WTC11 (cell line): Measurements from ENCODE around the gene RAB25. TPM values are rescaled to one million over a fixed set of nuclear protein-coding genes. Genes with fewer than 3 reads are reported as not detected.

Source experiments
- ATAC-seq: fragments of 200-7000 bp; cut with Tn5 transposase; 2 replicates; pipeline ENCODE4 v1.10.0; 2021; ENCODE audit warnings: mild to moderate bottlenecking, moderate library complexity
- CTCF ChIA-PET: fragments of 300-600 bp; sonication (Branson Sonifier 250); formaldehyde crosslinking; loops from one replicate; lab custom pipeline; 2021; ENCODE audit warnings: antibody characterized with exemption; lab: Charles Lee
- POLR2A ChIA-PET: fragments of 350-600 bp; sonication (Branson Sonifier 250); formaldehyde crosslinking; loops from one replicate; lab custom pipeline; 2021; ENCODE audit warnings: antibody characterized with exemption; lab: Charles Lee
- DNase-seq: peaks from one replicate; pipeline ENCODE4 v3.0.0; 2021; ENCODE audit warnings: low spot score
- H3K27ac Mint-ChIP-seq: 2 replicates; pipeline ENCODE4 v1.8.0; 2021; ENCODE audit warnings: mixed read lengths
- H3K27me3 Mint-ChIP-seq: 2 replicates; pipeline ENCODE4 v1.8.0; 2021; ENCODE audit warnings: low read depth, mild to moderate bottlenecking, moderate library complexity, mixed read lengths
- H3K36me3 Mint-ChIP-seq: 2 replicates; pipeline ENCODE4 v1.8.0; 2021; ENCODE audit warnings: mixed read lengths
- H3K4me1 Mint-ChIP-seq: 2 replicates; pipeline ENCODE4 v1.8.0; 2022; ENCODE audit warnings: mixed read lengths
- H3K4me3 Mint-ChIP-seq: 2 replicates; pipeline ENCODE4 v1.8.0; 2021; ENCODE audit warnings: mild to moderate bottlenecking, moderate library complexity, mixed read lengths
- H3K9me3 Mint-ChIP-seq: 2 replicates; pipeline ENCODE4 v1.8.0; 2021; ENCODE audit warnings: mixed read lengths
- ATF1 ChIP-seq: sonication (generic); formaldehyde crosslinking; IDR thresholded peaks from 2 replicates; pipeline ENCODE4 v1.8.1; 2023; ENCODE audit warnings: mild to moderate bottlenecking, moderate library complexity, missing genetic modification reagents
- ELF4 ChIP-seq: sonication (generic); formaldehyde crosslinking; IDR thresholded peaks from 2 replicates; pipeline ENCODE4 v1.8.1; 2022; ENCODE audit warnings: low read depth, mild to moderate bottlenecking, moderate library complexity, missing genetic modification reagents
- ETV6 ChIP-seq: sonication (generic); formaldehyde crosslinking; IDR thresholded peaks from 2 replicates; pipeline ENCODE4 v1.8.1; 2022; ENCODE audit warnings: mild to moderate bottlenecking, missing genetic modification reagents
- FOXP1 ChIP-seq: sonication (generic); formaldehyde crosslinking; IDR thresholded peaks from 2 replicates; pipeline ENCODE4 v1.8.0; 2022; ENCODE audit warnings: missing genetic modification reagents, mild to moderate bottlenecking, moderate library complexity, borderline replicate concordance
- GRHL2 ChIP-seq: fragments of 250-450 bp; sonication (Bioruptor Pico); IDR thresholded peaks from 2 replicates; pipeline ENCODE4 v1.8.0; 2022; ENCODE audit warnings: mild to moderate bottlenecking, moderate library complexity; ENCODE audit not compliant: insufficient replicate concordance, severe bottlenecking
- KAT7 ChIP-seq: sonication (generic); formaldehyde crosslinking; IDR thresholded peaks from 2 replicates; pipeline ENCODE4 v1.8.1; 2023; ENCODE audit warnings: missing genetic modification reagents, mild to moderate bottlenecking, borderline replicate concordance
- MAX ChIP-seq: sonication (generic); formaldehyde crosslinking; IDR thresholded peaks from 2 replicates; pipeline ENCODE4 v1.8.0; 2022; ENCODE audit warnings: mild to moderate bottlenecking, missing genetic modification reagents
- MXD4 ChIP-seq: fragments of 250-450 bp; sonication (Bioruptor Pico); IDR thresholded peaks from 2 replicates; pipeline ENCODE4 v1.8.0; 2021; ENCODE audit warnings: mild to moderate bottlenecking, moderate library complexity, borderline replicate concordance
- NR1H2 ChIP-seq: sonication (generic); formaldehyde crosslinking; IDR thresholded peaks from 2 replicates; pipeline ENCODE4 v1.9.0; 2021; ENCODE audit warnings: mild to moderate bottlenecking, moderate library complexity, missing genetic modification reagents
- NR3C1 ChIP-seq: sonication (generic); formaldehyde crosslinking; conservative IDR thresholded peaks from 2 replicates; pipeline ENCODE4 v1.8.1; 2023; ENCODE audit warnings: low read depth, mild to moderate bottlenecking, missing genetic modification reagents
- SMAD4 ChIP-seq: sonication (generic); formaldehyde crosslinking; IDR thresholded peaks from 2 replicates; pipeline ENCODE4 v1.8.0; 2022; ENCODE audit warnings: mild to moderate bottlenecking, missing genetic modification reagents
- SP1 ChIP-seq: sonication (generic); formaldehyde crosslinking; conservative IDR thresholded peaks from 2 replicates; pipeline ENCODE4 v1.8.1; 2022; ENCODE audit warnings: missing genetic modification reagents
- ZBTB21 ChIP-seq: sonication (generic); formaldehyde crosslinking; IDR thresholded peaks from 2 replicates; pipeline ENCODE4 v1.8.1; 2023; ENCODE audit warnings: mild to moderate bottlenecking, missing genetic modification reagents, borderline replicate concordance
- ZBTB43 ChIP-seq: sonication (generic); formaldehyde crosslinking; IDR thresholded peaks from 2 replicates; pipeline ENCODE4 v1.8.1; 2023; ENCODE audit warnings: mild to moderate bottlenecking, missing genetic modification reagents
- ZNF121 ChIP-seq: sonication (generic); formaldehyde crosslinking; IDR thresholded peaks from 2 replicates; pipeline ENCODE4 v1.8.0; 2023; ENCODE audit warnings: missing genetic modification reagents
- ZNF263 ChIP-seq: sonication (generic); formaldehyde crosslinking; IDR thresholded peaks from 2 replicates; pipeline ENCODE4 v1.8.1; 2022; ENCODE audit warnings: low read depth, mild to moderate bottlenecking, moderate library complexity, missing genetic modification reagents
- ZNF396 ChIP-seq: fragments of 250-450 bp; sonication (Bioruptor Pico); IDR thresholded peaks from 2 replicates; pipeline ENCODE4 v1.8.0; 2021; ENCODE audit warnings: mild to moderate bottlenecking, moderate library complexity, borderline replicate concordance
- ZNF671 ChIP-seq: fragments of 250-450 bp; sonication (Bioruptor Pico); IDR thresholded peaks from 2 replicates; pipeline ENCODE4 v1.8.0; 2021; ENCODE audit warnings: mild to moderate bottlenecking
- total RNA-seq: library from RNA; stranded (reverse); gene quantifications from 3 replicates; pipeline ENCODE4 v1.2.3, GENCODE V29; 2021
- TF ChIP-seq, protein P1 (sequence below): sonication (generic); formaldehyde crosslinking; conservative IDR thresholded peaks from 2 replicates; pipeline ENCODE4 v1.8.1; 2023; ENCODE audit warnings: mild to moderate bottlenecking, low read depth, missing genetic modification reagents, moderate library complexity
- TF ChIP-seq, protein P2 (sequence below): fragments of 250-450 bp; sonication (Bioruptor Pico); IDR thresholded peaks from 2 replicates; pipeline ENCODE4 v1.9.0; 2021; ENCODE audit warnings: mild to moderate bottlenecking
- TF ChIP-seq, protein P3 (sequence below): sonication (generic); formaldehyde crosslinking; IDR thresholded peaks from 2 replicates; pipeline ENCODE4 v1.8.0; 2023; ENCODE audit warnings: missing genetic modification reagents, mild to moderate bottlenecking, borderline replicate concordance
- TF ChIP-seq, protein P4 (sequence below): sonication (generic); formaldehyde crosslinking; conservative IDR thresholded peaks from 2 replicates; pipeline ENCODE4 v1.8.1; 2022; ENCODE audit warnings: mild to moderate bottlenecking, missing genetic modification reagents

RAB25 gene
- total RNA-seq, 1 experiment from 2014 or later, result 61.9 TPM

DNA sequence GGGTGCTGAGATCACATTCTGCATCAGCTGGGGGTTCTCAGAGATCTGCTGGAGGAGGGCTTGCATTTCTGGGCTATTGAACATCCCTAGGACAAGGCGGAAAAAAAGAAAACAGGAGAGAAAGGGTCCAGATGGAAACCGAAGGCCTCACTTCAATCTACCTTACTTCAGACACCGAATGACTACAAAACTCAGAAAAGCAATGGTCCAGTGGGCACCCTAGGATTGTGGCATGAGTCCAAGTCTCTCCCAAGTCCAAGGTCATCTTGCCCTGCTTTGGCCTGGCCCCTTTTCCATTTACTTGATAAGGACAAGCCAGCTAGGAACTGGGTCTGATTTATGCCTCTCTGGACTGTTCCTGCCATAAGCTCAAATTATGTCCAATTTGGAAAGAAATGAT is 18.1 kb upstream of the RAB25 start (continued):
- TF ChIP-seq, protein P1, sequence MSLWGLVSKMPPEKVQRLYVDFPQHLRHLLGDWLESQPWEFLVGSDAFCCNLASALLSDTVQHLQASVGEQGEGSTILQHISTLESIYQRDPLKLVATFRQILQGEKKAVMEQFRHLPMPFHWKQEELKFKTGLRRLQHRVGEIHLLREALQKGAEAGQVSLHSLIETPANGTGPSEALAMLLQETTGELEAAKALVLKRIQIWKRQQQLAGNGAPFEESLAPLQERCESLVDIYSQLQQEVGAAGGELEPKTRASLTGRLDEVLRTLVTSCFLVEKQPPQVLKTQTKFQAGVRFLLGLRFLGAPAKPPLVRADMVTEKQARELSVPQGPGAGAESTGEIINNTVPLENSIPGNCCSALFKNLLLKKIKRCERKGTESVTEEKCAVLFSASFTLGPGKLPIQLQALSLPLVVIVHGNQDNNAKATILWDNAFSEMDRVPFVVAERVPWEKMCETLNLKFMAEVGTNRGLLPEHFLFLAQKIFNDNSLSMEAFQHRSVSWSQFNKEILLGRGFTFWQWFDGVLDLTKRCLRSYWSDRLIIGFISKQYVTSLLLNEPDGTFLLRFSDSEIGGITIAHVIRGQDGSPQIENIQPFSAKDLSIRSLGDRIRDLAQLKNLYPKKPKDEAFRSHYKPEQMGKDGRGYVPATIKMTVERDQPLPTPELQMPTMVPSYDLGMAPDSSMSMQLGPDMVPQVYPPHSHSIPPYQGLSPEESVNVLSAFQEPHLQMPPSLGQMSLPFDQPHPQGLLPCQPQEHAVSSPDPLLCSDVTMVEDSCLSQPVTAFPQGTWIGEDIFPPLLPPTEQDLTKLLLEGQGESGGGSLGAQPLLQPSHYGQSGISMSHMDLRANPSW (CRISPR knock-in tag), result no peak
- TF ChIP-seq SP1 (CRISPR knock-in tag) (no peak), ZNF396 (CRISPR knock-in tag) (no peak), GRHL2 (CRISPR knock-in tag) (no peak), ELF4 (CRISPR knock-in tag) (no peak), ZNF263 (no peak), ZNF121 (CRISPR knock-in tag) (no peak), FOXP1 (no peak)
- TF ChIP-seq, protein P2, sequence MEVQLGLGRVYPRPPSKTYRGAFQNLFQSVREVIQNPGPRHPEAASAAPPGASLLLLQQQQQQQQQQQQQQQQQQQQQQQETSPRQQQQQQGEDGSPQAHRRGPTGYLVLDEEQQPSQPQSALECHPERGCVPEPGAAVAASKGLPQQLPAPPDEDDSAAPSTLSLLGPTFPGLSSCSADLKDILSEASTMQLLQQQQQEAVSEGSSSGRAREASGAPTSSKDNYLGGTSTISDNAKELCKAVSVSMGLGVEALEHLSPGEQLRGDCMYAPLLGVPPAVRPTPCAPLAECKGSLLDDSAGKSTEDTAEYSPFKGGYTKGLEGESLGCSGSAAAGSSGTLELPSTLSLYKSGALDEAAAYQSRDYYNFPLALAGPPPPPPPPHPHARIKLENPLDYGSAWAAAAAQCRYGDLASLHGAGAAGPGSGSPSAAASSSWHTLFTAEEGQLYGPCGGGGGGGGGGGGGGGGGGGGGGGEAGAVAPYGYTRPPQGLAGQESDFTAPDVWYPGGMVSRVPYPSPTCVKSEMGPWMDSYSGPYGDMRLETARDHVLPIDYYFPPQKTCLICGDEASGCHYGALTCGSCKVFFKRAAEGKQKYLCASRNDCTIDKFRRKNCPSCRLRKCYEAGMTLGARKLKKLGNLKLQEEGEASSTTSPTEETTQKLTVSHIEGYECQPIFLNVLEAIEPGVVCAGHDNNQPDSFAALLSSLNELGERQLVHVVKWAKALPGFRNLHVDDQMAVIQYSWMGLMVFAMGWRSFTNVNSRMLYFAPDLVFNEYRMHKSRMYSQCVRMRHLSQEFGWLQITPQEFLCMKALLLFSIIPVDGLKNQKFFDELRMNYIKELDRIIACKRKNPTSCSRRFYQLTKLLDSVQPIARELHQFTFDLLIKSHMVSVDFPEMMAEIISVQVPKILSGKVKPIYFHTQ, result no peak

- H3K36me3 Mint-ChIP-seq, result peaks cover 40% of the 10 kb centered on the region
- no peak overlapping the region for H3K27ac Mint-ChIP-seq
- no peak overlapping the region for H3K4me3 Mint-ChIP-seq
- ATAC-seq, result no peak
- no peak for DNase-seq
- TF ChIP-seq KAT7 (CRISPR knock-in tag), result no peak
- TF ChIP-seq ZBTB21, result no peak
- no peaks in the 10 kb centered on the region for H3K27me3 Mint-ChIP-seq
- CTCF ChIA-PET, result interaction anchor here (1.0 to 2.2 kb wide), 3 partner anchors 19 to 107 kb away, joined by 3 to 7 read pairs (median 4); no protein-coding TSS in a partner anchor
- POLR2A ChIA-PET, result interaction anchor here (1.7 kb wide), 1 partner anchor 16 kb away, joined by 4 read pairs; the partner anchor contains the start of gene RAB25
- no peaks in the 10 kb centered on the region for H3K9me3 Mint-ChIP-seq
- no peaks in the 10 kb centered on the region for H3K4me1 Mint-ChIP-seq
Observed at GRCh38 chr1:156045076-156045475, 15.9 kb upstream of the RAB25 start.

DNA sequence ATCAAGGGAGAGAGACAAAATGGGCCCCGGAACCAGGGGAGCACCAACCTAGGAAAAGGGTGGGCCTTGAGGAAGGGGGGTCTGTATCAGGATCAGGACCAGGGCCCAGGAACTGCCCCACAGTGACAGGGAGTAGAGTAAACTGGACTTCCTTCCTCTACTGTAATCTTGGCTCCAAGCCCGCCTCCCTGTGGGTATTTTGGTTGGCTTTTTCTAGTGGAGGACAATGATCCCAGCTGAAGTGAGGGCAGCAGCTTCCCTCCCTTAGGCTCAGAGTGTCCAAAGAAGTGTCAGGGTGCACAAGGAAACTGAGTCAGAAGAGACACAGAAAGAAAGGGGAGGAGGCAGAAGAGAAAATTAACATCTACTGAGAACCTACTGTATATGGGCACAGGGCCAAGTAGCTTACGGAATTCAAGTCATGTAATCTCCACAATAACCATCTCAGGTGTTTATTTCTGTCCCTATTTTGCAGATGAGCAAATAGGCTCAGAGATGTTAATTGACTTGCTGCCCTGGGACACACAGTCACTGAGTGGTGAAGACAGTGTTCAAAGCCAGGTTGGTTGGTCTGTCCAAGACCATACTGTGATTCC is 12.2 kb upstream of the RAB25 start:
- ChIA-PET CTCF (interaction anchor here (1.0 to 7.0 kb wide), 3 partner anchors 18 to 111 kb away, joined by 3 to 52 read pairs (median 3); no protein-coding TSS in a partner anchor), POLR2A (interaction anchor here (0.6 kb wide), 1 partner anchor 10 kb away, joined by 4 read pairs; no protein-coding TSS in a partner anchor)
- DNase-seq (no peak), ATAC-seq (no peak)
- no peaks in the 10 kb centered on the region for H3K27me3 Mint-ChIP-seq
- H3K36me3 Mint-ChIP-seq, result peaks cover 21% of the 10 kb centered on the region
- H3K4me3 Mint-ChIP-seq, result no peak overlapping the region
- H3K27ac Mint-ChIP-seq, result peak overlapping the region; percentile 15; the same call in 1 of the 2 replicates
- no peaks in the 10 kb centered on the region for H3K9me3 Mint-ChIP-seq
- H3K4me1 Mint-ChIP-seq, result peaks cover 6% of the 10 kb centered on the region; the same call in 1 of the 2 replicates
- TF ChIP-seq NR3C1 (CRISPR knock-in tag), result no peak
- TF ChIP-seq SMAD4 (CRISPR knock-in tag), result no peak
- no peak for TF ChIP-seq ZNF671
- no peak for TF ChIP-seq MXD4 (CRISPR knock-in tag)
- TF ChIP-seq, protein P3, sequence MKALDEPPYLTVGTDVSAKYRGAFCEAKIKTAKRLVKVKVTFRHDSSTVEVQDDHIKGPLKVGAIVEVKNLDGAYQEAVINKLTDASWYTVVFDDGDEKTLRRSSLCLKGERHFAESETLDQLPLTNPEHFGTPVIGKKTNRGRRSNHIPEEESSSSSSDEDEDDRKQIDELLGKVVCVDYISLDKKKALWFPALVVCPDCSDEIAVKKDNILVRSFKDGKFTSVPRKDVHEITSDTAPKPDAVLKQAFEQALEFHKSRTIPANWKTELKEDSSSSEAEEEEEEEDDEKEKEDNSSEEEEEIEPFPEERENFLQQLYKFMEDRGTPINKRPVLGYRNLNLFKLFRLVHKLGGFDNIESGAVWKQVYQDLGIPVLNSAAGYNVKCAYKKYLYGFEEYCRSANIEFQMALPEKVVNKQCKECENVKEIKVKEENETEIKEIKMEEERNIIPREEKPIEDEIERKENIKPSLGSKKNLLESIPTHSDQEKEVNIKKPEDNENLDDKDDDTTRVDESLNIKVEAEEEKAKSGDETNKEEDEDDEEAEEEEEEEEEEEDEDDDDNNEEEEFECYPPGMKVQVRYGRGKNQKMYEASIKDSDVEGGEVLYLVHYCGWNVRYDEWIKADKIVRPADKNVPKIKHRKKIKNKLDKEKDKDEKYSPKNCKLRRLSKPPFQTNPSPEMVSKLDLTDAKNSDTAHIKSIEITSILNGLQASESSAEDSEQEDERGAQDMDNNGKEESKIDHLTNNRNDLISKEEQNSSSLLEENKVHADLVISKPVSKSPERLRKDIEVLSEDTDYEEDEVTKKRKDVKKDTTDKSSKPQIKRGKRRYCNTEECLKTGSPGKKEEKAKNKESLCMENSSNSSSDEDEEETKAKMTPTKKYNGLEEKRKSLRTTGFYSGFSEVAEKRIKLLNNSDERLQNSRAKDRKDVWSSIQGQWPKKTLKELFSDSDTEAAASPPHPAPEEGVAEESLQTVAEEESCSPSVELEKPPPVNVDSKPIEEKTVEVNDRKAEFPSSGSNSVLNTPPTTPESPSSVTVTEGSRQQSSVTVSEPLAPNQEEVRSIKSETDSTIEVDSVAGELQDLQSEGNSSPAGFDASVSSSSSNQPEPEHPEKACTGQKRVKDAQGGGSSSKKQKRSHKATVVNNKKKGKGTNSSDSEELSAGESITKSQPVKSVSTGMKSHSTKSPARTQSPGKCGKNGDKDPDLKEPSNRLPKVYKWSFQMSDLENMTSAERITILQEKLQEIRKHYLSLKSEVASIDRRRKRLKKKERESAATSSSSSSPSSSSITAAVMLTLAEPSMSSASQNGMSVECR, result no peak
- TF ChIP-seq, protein P4, sequence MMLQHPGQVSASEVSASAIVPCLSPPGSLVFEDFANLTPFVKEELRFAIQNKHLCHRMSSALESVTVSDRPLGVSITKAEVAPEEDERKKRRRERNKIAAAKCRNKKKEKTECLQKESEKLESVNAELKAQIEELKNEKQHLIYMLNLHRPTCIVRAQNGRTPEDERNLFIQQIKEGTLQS (CRISPR knock-in tag), result no peak
- TF ChIP-seq ETV6 (CRISPR knock-in tag), result no peak
- no peak for TF ChIP-seq MAX (CRISPR knock-in tag)
- TF ChIP-seq NR1H2, result no peak
- no peak for TF ChIP-seq ZBTB43 (CRISPR knock-in tag)
- no peak for TF ChIP-seq ZNF263
- TF ChIP-seq ATF1 (CRISPR knock-in tag), result no peak
